HEK293T (cell line): ENCODE measurements around the gene MKNK1.
"Not testable (repeated sequence)": the region's sequence is repeated elsewhere in the genome, so short reads cannot be mapped to it uniquely, and the experiment has no call there.

ENCODE experiments used
- ARNT ChIP-seq: fragments of 450-650 bp; IDR thresholded peaks from 2 replicates; pipeline ENCODE4 v1.6.1; 2017; ENCODE audit warnings: mild to moderate bottlenecking
- ELF4 ChIP-seq: fragments of 450-650 bp; IDR thresholded peaks from 2 replicates; pipeline ENCODE4 v1.6.1; 2017; ENCODE audit warnings: antibody characterized with exemption
- SUZ12 ChIP-seq: fragments of 450-650 bp; IDR thresholded peaks from 2 replicates; pipeline ENCODE4 v1.6.1; 2016; ENCODE audit warnings: mild to moderate bottlenecking
- ZNF384 ChIP-seq: fragments of 450-650 bp; IDR thresholded peaks from 2 replicates; pipeline ENCODE4 v1.6.1; 2016

- not testable (repeated sequence) for TF ChIP-seq ELF4, SUZ12, ARNT, ZNF384
Measured at GRCh38 chr1:46651152-46651551, 47.1 kb upstream of the MKNK1 start.
